Measurements from ENCODE around the gene PCF11.

The PCF11 gene

GRCh38 chr11:83235825-83236224, 78.9 kb downstream of the PCF11 start:
- TF ChIP-seq, protein P1, sequence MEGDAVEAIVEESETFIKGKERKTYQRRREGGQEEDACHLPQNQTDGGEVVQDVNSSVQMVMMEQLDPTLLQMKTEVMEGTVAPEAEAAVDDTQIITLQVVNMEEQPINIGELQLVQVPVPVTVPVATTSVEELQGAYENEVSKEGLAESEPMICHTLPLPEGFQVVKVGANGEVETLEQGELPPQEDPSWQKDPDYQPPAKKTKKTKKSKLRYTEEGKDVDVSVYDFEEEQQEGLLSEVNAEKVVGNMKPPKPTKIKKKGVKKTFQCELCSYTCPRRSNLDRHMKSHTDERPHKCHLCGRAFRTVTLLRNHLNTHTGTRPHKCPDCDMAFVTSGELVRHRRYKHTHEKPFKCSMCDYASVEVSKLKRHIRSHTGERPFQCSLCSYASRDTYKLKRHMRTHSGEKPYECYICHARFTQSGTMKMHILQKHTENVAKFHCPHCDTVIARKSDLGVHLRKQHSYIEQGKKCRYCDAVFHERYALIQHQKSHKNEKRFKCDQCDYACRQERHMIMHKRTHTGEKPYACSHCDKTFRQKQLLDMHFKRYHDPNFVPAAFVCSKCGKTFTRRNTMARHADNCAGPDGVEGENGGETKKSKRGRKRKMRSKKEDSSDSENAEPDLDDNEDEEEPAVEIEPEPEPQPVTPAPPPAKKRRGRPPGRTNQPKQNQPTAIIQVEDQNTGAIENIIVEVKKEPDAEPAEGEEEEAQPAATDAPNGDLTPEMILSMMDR (IDR thresholded peaks at IDR 0.05; ENCODE audit: extremely low read depth, missing control alignments): no peak
- no peak for DNase-seq (ENCODE audit: low spot score)

Data from GM20000 (cell line).